Liver (tissue), 9 donors: Measurements from ENCODE around the gene TRIM38. TPM values are rescaled to one million over a fixed set of nuclear protein-coding genes. Genes with fewer than 3 reads are reported as not detected.

ENCODE experiments used
- DNase-seq: peaks from one replicate; pipeline ENCODE4 v3.0.0-alpha.2; 2017; ENCODE audit warnings: low spot score
- H3K27ac ChIP-seq, 2 donors: one replicate each; pipeline ENCODE4 v1.7.0; 2013; ENCODE audit warnings: inconsistent platforms in 2 of 2, low read length in 2 of 2, control low read depth in 1 of 2, low read depth in 1 of 2, mild to moderate bottlenecking in 1 of 2
- H3K27me3 ChIP-seq, 4 donors: one replicate each; pipeline versions ENCODE4 v1.6.1 to v1.7.0; 2013; ENCODE audit warnings: low read length in 3 of 4, inconsistent platforms in 1 of 4, mild to moderate bottlenecking in 1 of 4, moderate library complexity in 1 of 4; ENCODE audit not compliant: control insufficient read depth in 4 of 4, insufficient read depth in 4 of 4
- H3K36me3 ChIP-seq, 4 donors: one replicate each; pipeline versions ENCODE4 v1.6.1 to v1.7.0; 2013; ENCODE audit warnings: low read length in 3 of 4, mild to moderate bottlenecking in 3 of 4, low read depth in 1 of 4, moderate library complexity in 1 of 4; ENCODE audit not compliant: control insufficient read depth in 4 of 4, insufficient read depth in 3 of 4
- H3K4me1 ChIP-seq, 4 donors: one replicate each; pipeline versions ENCODE4 v1.6.1 to v1.7.0; 2013; ENCODE audit warnings: low read length in 3 of 4, mild to moderate bottlenecking in 3 of 4, moderate library complexity in 1 of 4; ENCODE audit not compliant: control insufficient read depth in 4 of 4, insufficient read depth in 4 of 4
- H3K4me3 ChIP-seq, 3 donors: one replicate each; pipeline versions ENCODE4 v1.6.1 to v1.7.0; 2013; ENCODE audit warnings: low read length in 3 of 3, control low read depth in 1 of 3, low read depth in 1 of 3, mild to moderate bottlenecking in 1 of 3
- H3K9ac ChIP-seq, 2 donors: one replicate each; pipeline ENCODE4 v1.7.0; 2013; ENCODE audit warnings: low read length in 2 of 2, mild to moderate bottlenecking in 2 of 2, moderate library complexity in 2 of 2, control low read depth in 1 of 2, low read depth in 1 of 2
- H3K9me3 ChIP-seq, 4 donors: one replicate each; pipeline versions ENCODE4 v1.6.1 to v1.7.0; 2013; ENCODE audit warnings: low read length in 3 of 4; ENCODE audit not compliant: control insufficient read depth in 4 of 4
- ATF3 ChIP-seq: IDR thresholded peaks from 2 replicates; pipeline ENCODE4 v1.6.1; 2016; ENCODE audit warnings: antibody characterized with exemption
- EGR1 ChIP-seq, 2 donors: IDR thresholded peaks; 2 replicates each; pipeline ENCODE4 v1.6.1; 2016 to 2018; ENCODE audit warnings: antibody characterized with exemption in 2 of 2, low read depth in 2 of 2
- FOXA1 ChIP-seq: IDR thresholded peaks from 2 replicates; pipeline ENCODE4 v1.6.1; 2016; ENCODE audit warnings: antibody characterized with exemption
- GABPA ChIP-seq, 2 donors: IDR thresholded peaks in 1 of 2; conservative IDR thresholded peaks in 1 of 2; 2 replicates each; pipeline ENCODE4 v1.6.1; 2016; ENCODE audit warnings: antibody characterized with exemption in 2 of 2, mild to moderate bottlenecking in 1 of 2, moderate library complexity in 1 of 2
- HNF4A ChIP-seq, 2 donors: conservative IDR thresholded peaks; 2 replicates each; pipeline ENCODE4 v1.6.1; 2016; ENCODE audit warnings: antibody characterized with exemption in 2 of 2, mild to moderate bottlenecking in 2 of 2
- HNF4G ChIP-seq: IDR thresholded peaks from 2 replicates; pipeline ENCODE4 v1.6.1; 2016; ENCODE audit warnings: antibody characterized with exemption
- JUND ChIP-seq, 2 donors: IDR thresholded peaks; 2 replicates each; pipeline ENCODE4 v1.6.1; 2016; ENCODE audit warnings: antibody characterized with exemption in 2 of 2
- RAD21 ChIP-seq, 2 donors: IDR thresholded peaks; 2 replicates each; pipeline ENCODE4 v1.6.1; 2016; ENCODE audit warnings: antibody characterized with exemption in 2 of 2, mild to moderate bottlenecking in 2 of 2
- RXRA ChIP-seq, 2 donors: IDR thresholded peaks; 2 replicates each; pipeline ENCODE4 v1.6.1; 2017 to 2018; ENCODE audit warnings: antibody characterized with exemption in 2 of 2, mild to moderate bottlenecking in 1 of 2
- SP1 ChIP-seq: IDR thresholded peaks from 2 replicates; pipeline ENCODE4 v1.6.1; 2018; ENCODE audit warnings: antibody characterized with exemption, mild to moderate bottlenecking
- YY1 ChIP-seq: IDR thresholded peaks from 2 replicates; pipeline ENCODE4 v1.6.1; 2016; ENCODE audit warnings: antibody characterized with exemption, mild to moderate bottlenecking
- WGBS: extraction: QIAGEN DNeasy Blood & Tissue Kit; methylation state at CpG from one replicate; pipeline ENCODE4 v1.1.7; 2013; 5-methylcytosine and 5-hydroxymethylcytosine counted together
- polyA plus RNA-seq, 2 donors: library from polyadenylated mRNA; stranded (reverse) in 1 of 2; unstranded in 1 of 2; fragments of 200-250 nt in 1 of 2; fragments of >200 nt in 1 of 2; fragmentation: Nextera tagmentation in 1 of 2; extraction: Ambion mirVana in 1 of 2; gene quantifications; one replicate each; pipeline versions ENCODE4 v1.2.1 to v1.2.3, GENCODE V29; 2013 to 2015
- total RNA-seq, 2 donors: library from RNA; depleted of rRNA; stranded (reverse); fragments of >200 nt; gene quantifications; one replicate each; pipeline ENCODE4 v1.2.3, GENCODE V29; 2014
- TF ChIP-seq, protein P1 (sequence below): fragments of 150-350 bp; IDR thresholded peaks from 2 replicates; pipeline ENCODE4 v1.5.1; 2017; ENCODE audit warnings: improper control_type of control experiment, low read depth, low read length; ENCODE audit not compliant: missing input control
- TF ChIP-seq, protein P2 (sequence below): IDR thresholded peaks from 2 replicates; pipeline ENCODE4 v1.6.1; 2016; ENCODE audit warnings: antibody characterized with exemption, mild to moderate bottlenecking
- donor health status: healthy.
- donor health status: healthy.
- donor health status: healthy.
- donor health status: healthy.
- donor health status: healthy.

The TRIM38 gene
- total and polyA plus RNA-seq, 4 donors = 1.5 to 3.9 (median 2.9) TPM

GRCh38 chr6:25987845-25988244 is 25.2 kb downstream of the TRIM38 start:
- TF ChIP-seq EGR1 (IDR thresholded peaks at IDR 0.05; ENCODE audit: low read depth in 2 of 2) (no peak), RAD21 (IDR thresholded peaks at IDR 0.05) (no peak)
- Histone ChIP-seq H3K4me1 (peaks cover 0 to 5% (median 0%) of the 10 kb centered on the region in 4 donors), H3K27me3 (no peaks in the 10 kb centered on the region), H3K9ac (no peak overlapping the region), H3K9me3 (no peaks in the 10 kb centered on the region), H3K36me3 (peaks cover 3 to 23% (median 15%) of the 10 kb centered on the region in 4 donors), H3K27ac (no peak overlapping the region), H3K4me3 (no peak overlapping the region)
- no peak for DNase-seq
- 90% methylated on average over 9 of the region's 9 CpGs for WGBS

DNA sequence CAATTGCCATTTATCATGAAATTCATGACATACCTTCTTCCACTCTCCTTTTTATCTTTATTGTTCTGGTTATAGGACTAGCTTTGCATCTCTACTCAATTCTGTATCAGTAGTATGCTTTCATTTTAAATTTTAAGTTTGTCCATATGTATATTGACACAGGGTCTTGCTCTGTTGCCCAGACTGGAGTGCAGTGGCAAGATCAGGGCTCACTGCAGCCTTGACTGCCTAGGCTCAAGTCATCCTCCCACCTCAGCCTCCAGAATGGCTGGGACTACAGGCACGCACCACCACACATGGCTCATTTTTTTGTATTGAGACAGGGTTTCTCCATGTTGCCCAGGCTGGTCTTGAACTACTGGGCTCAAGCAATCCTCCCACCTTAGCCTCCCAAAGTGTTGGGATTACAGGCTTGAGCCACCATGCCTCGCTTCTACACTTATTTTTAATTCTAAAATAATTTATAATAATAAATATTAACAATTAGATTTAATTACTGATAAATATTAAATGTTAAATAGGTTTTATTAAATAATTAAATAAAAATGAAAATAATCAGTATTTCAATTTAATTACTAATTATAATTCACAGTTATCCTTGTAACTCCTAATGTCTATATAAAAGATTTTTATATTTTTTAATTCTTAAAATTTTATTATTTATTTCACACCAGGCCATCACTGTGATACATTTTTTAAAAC is 27.7 kb downstream of the TRIM38 start:
- no peak for DNase-seq
- no peaks in the 10 kb centered on the region for H3K27me3 ChIP-seq
- H3K4me1 ChIP-seq = peaks cover 0 to 9% (median 3%) of the 10 kb centered on the region in 4 donors
- H3K9me3 ChIP-seq = no peaks in the 10 kb centered on the region
- WGBS = 97% methylated on average over 2 of the region's 2 CpGs
- no peak overlapping the region for H3K27ac ChIP-seq
- no peak overlapping the region for H3K9ac ChIP-seq
- H3K36me3 ChIP-seq = peaks cover 0 to 7% (median 3%) of the 10 kb centered on the region in 4 donors
- TF ChIP-seq EGR1 (IDR thresholded peaks at IDR 0.05; ENCODE audit: low read depth in 2 of 2) (no peak), HNF4A (conservative IDR thresholded peaks at IDR 0.05) (no peak), SP1 (no peak), YY1 (no peak), ATF3 (no peak), HNF4G (no peak), FOXA1 (no peak), RAD21 (IDR thresholded peaks at IDR 0.05) (no peak), JUND (IDR thresholded peaks at IDR 0.05) (no peak), RXRA (IDR thresholded peaks at IDR 0.05) (no peak), GABPA (IDR thresholded peaks at IDR 0.05 in 1 of 2, conservative IDR thresholded peaks at IDR 0.05 in 1 of 2) (no peak)
- TF ChIP-seq, protein P1, sequence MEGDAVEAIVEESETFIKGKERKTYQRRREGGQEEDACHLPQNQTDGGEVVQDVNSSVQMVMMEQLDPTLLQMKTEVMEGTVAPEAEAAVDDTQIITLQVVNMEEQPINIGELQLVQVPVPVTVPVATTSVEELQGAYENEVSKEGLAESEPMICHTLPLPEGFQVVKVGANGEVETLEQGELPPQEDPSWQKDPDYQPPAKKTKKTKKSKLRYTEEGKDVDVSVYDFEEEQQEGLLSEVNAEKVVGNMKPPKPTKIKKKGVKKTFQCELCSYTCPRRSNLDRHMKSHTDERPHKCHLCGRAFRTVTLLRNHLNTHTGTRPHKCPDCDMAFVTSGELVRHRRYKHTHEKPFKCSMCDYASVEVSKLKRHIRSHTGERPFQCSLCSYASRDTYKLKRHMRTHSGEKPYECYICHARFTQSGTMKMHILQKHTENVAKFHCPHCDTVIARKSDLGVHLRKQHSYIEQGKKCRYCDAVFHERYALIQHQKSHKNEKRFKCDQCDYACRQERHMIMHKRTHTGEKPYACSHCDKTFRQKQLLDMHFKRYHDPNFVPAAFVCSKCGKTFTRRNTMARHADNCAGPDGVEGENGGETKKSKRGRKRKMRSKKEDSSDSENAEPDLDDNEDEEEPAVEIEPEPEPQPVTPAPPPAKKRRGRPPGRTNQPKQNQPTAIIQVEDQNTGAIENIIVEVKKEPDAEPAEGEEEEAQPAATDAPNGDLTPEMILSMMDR = no peak
- TF ChIP-seq, protein P2, sequence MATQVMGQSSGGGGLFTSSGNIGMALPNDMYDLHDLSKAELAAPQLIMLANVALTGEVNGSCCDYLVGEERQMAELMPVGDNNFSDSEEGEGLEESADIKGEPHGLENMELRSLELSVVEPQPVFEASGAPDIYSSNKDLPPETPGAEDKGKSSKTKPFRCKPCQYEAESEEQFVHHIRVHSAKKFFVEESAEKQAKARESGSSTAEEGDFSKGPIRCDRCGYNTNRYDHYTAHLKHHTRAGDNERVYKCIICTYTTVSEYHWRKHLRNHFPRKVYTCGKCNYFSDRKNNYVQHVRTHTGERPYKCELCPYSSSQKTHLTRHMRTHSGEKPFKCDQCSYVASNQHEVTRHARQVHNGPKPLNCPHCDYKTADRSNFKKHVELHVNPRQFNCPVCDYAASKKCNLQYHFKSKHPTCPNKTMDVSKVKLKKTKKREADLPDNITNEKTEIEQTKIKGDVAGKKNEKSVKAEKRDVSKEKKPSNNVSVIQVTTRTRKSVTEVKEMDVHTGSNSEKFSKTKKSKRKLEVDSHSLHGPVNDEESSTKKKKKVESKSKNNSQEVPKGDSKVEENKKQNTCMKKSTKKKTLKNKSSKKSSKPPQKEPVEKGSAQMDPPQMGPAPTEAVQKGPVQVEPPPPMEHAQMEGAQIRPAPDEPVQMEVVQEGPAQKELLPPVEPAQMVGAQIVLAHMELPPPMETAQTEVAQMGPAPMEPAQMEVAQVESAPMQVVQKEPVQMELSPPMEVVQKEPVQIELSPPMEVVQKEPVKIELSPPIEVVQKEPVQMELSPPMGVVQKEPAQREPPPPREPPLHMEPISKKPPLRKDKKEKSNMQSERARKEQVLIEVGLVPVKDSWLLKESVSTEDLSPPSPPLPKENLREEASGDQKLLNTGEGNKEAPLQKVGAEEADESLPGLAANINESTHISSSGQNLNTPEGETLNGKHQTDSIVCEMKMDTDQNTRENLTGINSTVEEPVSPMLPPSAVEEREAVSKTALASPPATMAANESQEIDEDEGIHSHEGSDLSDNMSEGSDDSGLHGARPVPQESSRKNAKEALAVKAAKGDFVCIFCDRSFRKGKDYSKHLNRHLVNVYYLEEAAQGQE = no peak
- no peak overlapping the region for H3K4me3 ChIP-seq
